GM12874 (cell line): ENCODE measurements around the gene CACNA2D3.

Experiments used
- TF ChIP-seq, protein P1 (sequence below): IDR thresholded peaks from 2 replicates; pipeline ENCODE4 v1.5.1; 2011; ENCODE audit warnings: low read depth, mild to moderate bottlenecking, control low read depth, low read length, moderate library complexity; ENCODE audit not compliant: insufficient read depth

CACNA2D3 gene

DNA sequence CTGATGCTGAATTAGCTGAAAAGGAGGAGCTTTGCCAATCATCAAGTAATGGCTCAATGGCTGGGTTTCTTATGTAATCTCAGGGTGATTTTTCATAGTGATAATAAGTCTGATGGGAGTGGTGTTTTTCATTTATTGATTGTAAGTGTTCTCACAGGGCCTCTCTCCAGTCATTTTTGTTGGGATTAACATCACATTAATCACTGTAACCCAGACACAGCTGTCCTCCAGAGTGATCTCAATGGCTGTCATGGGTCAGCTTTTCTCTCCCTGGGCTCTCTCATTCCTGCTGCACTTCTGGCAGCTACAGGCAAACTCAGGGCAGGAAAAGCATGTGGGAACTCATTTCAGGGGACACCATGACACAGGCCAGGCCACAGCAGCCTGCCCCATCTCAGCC is 642.6 kb downstream of the CACNA2D3 start:
- TF ChIP-seq, protein P1, sequence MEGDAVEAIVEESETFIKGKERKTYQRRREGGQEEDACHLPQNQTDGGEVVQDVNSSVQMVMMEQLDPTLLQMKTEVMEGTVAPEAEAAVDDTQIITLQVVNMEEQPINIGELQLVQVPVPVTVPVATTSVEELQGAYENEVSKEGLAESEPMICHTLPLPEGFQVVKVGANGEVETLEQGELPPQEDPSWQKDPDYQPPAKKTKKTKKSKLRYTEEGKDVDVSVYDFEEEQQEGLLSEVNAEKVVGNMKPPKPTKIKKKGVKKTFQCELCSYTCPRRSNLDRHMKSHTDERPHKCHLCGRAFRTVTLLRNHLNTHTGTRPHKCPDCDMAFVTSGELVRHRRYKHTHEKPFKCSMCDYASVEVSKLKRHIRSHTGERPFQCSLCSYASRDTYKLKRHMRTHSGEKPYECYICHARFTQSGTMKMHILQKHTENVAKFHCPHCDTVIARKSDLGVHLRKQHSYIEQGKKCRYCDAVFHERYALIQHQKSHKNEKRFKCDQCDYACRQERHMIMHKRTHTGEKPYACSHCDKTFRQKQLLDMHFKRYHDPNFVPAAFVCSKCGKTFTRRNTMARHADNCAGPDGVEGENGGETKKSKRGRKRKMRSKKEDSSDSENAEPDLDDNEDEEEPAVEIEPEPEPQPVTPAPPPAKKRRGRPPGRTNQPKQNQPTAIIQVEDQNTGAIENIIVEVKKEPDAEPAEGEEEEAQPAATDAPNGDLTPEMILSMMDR: no peak

DNA sequence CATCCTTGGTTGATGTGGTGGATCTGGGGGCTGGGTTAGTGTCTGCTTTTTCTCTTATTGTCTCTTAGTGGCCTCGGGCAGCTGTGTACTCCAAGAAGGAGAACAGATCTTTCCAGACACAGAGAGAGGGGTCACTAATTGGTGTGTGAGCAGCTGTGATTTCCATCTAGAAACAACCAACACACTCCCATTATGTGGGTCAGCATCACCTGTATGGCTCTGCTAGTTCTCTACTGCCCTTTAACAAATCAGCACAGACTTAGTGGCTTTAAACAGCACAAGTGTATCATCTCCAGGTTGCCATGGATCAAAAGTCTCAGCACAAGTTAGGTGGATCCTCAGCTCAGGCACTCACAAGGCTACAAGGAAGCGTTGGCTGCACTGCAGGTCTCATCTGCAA is 648.7 kb downstream of the CACNA2D3 start:
- TF ChIP-seq, protein P1: no peak

DNA sequence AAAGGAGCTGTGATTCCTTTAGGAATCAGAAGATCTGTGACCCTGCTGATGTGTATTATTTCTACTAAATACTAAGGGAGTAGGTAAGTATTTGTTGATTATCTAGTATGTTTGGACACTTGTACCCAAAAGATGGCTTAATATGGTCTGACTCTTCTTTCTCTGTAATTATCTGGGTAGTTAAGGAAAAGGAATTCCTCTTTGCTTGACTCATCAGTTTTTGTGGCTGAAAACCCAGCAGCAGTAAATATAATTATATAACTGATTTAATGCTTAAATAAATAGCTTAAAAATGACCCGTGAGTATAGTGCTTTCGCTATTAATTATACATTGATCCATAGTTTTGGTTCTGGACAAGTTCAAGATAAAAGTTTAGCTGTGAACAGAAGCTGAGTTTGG is 649.7 kb downstream of the CACNA2D3 start:
- TF ChIP-seq, protein P1: no peak

- TF ChIP-seq, protein P1: no peak
Measured at GRCh38 chr3:54772746-54773145, 650.4 kb downstream of the CACNA2D3 start.

GRCh38 chr3:54773271-54773670 is 650.9 kb downstream of the CACNA2D3 start:
- TF ChIP-seq, protein P1: no peak

DNA sequence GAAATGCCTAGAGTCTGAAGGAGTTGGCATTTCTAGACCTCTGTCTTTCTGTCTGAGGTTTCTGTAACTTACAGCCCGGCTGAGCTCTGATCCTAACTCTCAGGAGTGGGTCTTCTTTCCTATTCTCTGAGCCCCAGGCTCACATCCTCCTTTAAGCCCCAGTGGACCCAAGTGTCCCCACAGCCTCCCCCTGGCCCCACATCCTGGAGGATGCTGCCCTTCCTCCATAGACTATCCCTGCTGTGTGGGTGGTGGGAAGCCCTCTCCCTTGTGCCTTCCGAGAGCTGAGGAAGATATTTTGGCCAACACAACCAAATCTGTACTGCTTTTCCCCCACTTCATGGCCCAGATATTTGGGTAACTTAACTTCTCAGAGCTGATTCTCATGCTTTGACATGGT is 654.2 kb downstream of the CACNA2D3 start:
- TF ChIP-seq, protein P1: no peak

DNA sequence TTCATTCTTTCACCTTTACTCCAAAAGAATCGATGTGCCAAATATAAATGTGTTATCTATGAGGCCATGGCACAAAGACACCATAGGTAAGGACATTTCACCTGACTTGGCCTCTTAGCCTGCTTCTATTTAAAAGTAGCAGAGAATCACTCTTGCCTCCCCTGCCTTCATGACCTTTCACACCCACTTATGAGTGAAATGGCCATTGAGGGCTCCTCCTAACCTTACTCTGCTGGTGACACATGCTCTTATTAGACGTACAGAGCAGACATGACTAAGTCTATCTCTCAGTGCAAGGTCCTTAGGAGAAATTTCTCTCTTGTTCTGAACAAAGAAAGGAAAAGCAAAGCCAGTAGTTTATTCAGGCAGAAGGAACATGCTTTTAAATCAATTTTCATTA is 654.8 kb downstream of the CACNA2D3 start:
- TF ChIP-seq, protein P1: no peak

GRCh38 chr3:54780336-54780735 is 658.0 kb downstream of the CACNA2D3 start:
- TF ChIP-seq, protein P1: no peak
